Measurements from ENCODE around the gene AVL9.

AVL9 gene

DNA sequence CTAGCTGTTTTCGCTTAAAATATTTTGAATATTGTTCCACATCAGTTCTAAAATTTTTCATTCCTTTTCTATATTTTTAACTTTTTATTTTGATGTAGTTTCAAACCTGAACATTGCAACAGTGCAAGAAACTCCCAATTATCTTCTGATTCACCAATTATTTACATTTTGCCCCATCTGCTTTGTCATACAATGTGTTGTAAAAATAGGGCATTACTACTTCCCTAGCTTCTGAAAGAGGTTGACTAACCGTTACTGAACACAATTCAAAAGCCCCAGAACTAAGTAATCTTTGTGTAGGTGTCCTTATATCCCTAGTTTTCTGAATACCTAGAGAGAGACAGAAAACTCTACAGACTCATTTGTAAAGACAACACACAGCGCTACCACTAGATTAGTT is 86.7 kb downstream of the AVL9 start:
- Histone ChIP-seq H3K79me2 (ENCODE audit: control insufficient read depth, low read length) (no peaks in the 10 kb centered on the region), H3K4me2 (ENCODE audit: low read length) (no peak overlapping the region), H3F3A (ENCODE audit: control insufficient read depth, insufficient read depth) (no peaks in the 10 kb centered on the region), H3K36me3 (ENCODE audit: control insufficient read depth, low read length) (peaks cover 73% of the 10 kb centered on the region), H3K27me3 (ENCODE audit: control insufficient read depth, low read length) (no peaks in the 10 kb centered on the region), H3K27ac (ENCODE audit: low read depth, low read length) (no peak overlapping the region), H3K9me3 (ENCODE audit: control insufficient read depth, insufficient read depth, low read length) (no peaks in the 10 kb centered on the region), H3K4me3 (ENCODE audit: low read length) (no peak overlapping the region), H4K20me1 (ENCODE audit: control insufficient read depth, insufficient read depth, low read depth, low read length) (no peaks in the 10 kb centered on the region), H3K4me1 (ENCODE audit: control insufficient read depth, low read length) (no peaks in the 10 kb centered on the region), H3K9me2 (replicated peaks; ENCODE audit: control insufficient read depth, low read length) (no peaks in the 10 kb centered on the region)
- TF ChIP-seq EZH2phosphoT487 (IDR thresholded peaks at IDR 0.05; ENCODE audit: borderline replicate concordance, low read length): no peak
- TF ChIP-seq, protein P1, sequence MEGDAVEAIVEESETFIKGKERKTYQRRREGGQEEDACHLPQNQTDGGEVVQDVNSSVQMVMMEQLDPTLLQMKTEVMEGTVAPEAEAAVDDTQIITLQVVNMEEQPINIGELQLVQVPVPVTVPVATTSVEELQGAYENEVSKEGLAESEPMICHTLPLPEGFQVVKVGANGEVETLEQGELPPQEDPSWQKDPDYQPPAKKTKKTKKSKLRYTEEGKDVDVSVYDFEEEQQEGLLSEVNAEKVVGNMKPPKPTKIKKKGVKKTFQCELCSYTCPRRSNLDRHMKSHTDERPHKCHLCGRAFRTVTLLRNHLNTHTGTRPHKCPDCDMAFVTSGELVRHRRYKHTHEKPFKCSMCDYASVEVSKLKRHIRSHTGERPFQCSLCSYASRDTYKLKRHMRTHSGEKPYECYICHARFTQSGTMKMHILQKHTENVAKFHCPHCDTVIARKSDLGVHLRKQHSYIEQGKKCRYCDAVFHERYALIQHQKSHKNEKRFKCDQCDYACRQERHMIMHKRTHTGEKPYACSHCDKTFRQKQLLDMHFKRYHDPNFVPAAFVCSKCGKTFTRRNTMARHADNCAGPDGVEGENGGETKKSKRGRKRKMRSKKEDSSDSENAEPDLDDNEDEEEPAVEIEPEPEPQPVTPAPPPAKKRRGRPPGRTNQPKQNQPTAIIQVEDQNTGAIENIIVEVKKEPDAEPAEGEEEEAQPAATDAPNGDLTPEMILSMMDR (IDR thresholded peaks at IDR 0.05; ENCODE audit: low read depth, low read length, poor library complexity, severe bottlenecking): no peak

DNA sequence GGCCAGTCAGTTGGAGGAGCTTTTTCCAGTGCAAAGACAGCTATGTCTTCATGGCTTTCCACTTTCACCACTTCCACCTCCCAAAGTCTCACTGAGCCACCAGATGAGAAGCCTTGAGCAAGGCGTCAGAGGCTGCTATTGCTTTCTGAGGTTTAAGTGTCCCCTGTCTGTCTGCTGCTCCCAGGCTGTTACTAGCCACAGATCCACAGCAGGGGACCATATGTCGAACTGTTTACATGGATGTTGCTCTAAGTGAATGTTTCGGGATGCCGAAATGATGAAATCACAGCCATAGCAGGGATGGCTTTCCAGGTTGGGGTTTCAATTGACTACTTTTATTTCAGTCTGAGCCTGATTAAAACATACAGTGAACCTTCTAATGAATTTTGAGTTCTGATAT is 88.5 kb downstream of the AVL9 start:
- H3K4me3 ChIP-seq (ENCODE audit: low read length): no peak overlapping the region
- H3K79me2 ChIP-seq (ENCODE audit: control insufficient read depth, low read length): no peaks in the 10 kb centered on the region
- H3K27me3 ChIP-seq (ENCODE audit: control insufficient read depth, low read length): no peaks in the 10 kb centered on the region
- TF ChIP-seq, protein P1 (IDR thresholded peaks at IDR 0.05; ENCODE audit: low read depth, low read length, poor library complexity, severe bottlenecking): no peak
- no peak for TF ChIP-seq EZH2phosphoT487 (IDR thresholded peaks at IDR 0.05; ENCODE audit: borderline replicate concordance, low read length)
- H3K9me2 ChIP-seq (replicated peaks; ENCODE audit: control insufficient read depth, low read length): no peaks in the 10 kb centered on the region
- no peaks in the 10 kb centered on the region for H3F3A ChIP-seq (ENCODE audit: control insufficient read depth, insufficient read depth)
- peaks cover 58% of the 10 kb centered on the region for H3K36me3 ChIP-seq (ENCODE audit: control insufficient read depth, low read length)
- H3K4me2 ChIP-seq (ENCODE audit: low read length): no peak overlapping the region
- H3K4me1 ChIP-seq (ENCODE audit: control insufficient read depth, low read length): no peaks in the 10 kb centered on the region
- no peaks in the 10 kb centered on the region for H3K9me3 ChIP-seq (ENCODE audit: control insufficient read depth, insufficient read depth, low read length)
- H3K27ac ChIP-seq (ENCODE audit: low read depth, low read length): no peak overlapping the region
- H4K20me1 ChIP-seq (ENCODE audit: control insufficient read depth, insufficient read depth, low read depth, low read length): no peaks in the 10 kb centered on the region

DNA sequence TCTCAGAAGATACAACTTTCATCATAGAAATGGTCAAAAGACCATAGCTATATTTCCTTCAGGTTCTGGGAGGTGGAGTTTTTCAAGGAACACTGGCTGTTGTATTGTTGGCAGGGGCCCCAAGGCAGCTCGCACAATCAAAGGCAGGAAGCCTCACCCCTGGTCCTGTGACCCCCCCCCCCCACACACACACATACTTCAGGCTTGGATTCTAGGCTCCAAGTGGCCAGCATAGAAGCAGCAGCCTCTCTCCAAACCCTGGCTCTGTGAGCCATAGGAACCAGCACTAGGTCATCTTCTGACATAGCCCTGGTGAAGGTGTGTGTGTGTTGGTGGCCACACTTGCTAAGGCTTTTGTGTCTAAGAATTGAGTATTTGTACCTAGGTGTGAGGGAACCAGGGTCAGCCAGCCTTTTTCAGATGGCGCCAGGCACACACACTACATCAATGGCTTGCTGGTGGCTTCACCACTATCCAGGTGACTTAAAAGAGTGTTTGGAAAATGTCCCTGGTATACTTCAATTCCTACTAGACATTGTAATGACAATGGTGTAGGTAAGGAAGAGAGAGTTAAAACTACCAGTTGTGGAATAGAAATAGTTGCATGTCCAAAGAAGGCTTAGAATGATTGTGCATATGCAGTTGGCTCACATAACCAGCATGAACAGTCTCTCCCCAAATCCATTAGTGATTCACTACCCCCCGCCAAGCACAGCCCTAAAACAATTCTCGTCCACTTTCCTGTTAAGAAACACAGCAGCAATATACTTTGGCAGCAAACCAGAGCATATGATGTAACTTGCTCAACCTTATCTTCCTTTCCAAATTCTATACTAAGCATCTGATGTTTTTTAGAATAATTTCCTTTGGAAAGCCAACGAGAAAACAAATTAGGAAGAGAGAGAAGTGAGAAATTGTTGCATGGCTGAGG is 91.3 kb downstream of the AVL9 start:
- no peak overlapping the region for H3K27ac ChIP-seq (ENCODE audit: low read depth, low read length)
- no peaks in the 10 kb centered on the region for H3K27me3 ChIP-seq (ENCODE audit: control insufficient read depth, low read length)
- TF ChIP-seq, protein P1 (IDR thresholded peaks at IDR 0.05; ENCODE audit: low read depth, low read length, poor library complexity, severe bottlenecking): no peak
- TF ChIP-seq EZH2phosphoT487 (IDR thresholded peaks at IDR 0.05; ENCODE audit: borderline replicate concordance, low read length): no peak
- peaks cover 35% of the 10 kb centered on the region for H3K36me3 ChIP-seq (ENCODE audit: control insufficient read depth, low read length)
- H3K79me2 ChIP-seq (ENCODE audit: control insufficient read depth, low read length): no peaks in the 10 kb centered on the region
- H4K20me1 ChIP-seq (ENCODE audit: control insufficient read depth, insufficient read depth, low read depth, low read length): no peaks in the 10 kb centered on the region
- H3K9me3 ChIP-seq (ENCODE audit: control insufficient read depth, insufficient read depth, low read length): no peaks in the 10 kb centered on the region
- H3K4me2 ChIP-seq (ENCODE audit: low read length): no peak overlapping the region
- H3K9me2 ChIP-seq (replicated peaks; ENCODE audit: control insufficient read depth, low read length): no peaks in the 10 kb centered on the region
- no peaks in the 10 kb centered on the region for H3K4me1 ChIP-seq (ENCODE audit: control insufficient read depth, low read length)
- no peaks in the 10 kb centered on the region for H3F3A ChIP-seq (ENCODE audit: control insufficient read depth, insufficient read depth)
- no peak overlapping the region for H3K4me3 ChIP-seq (ENCODE audit: low read length)

Measured in DOHH2 (cell line).